ENCODE measurements around the gene CD6.

CD6 gene

DNA sequence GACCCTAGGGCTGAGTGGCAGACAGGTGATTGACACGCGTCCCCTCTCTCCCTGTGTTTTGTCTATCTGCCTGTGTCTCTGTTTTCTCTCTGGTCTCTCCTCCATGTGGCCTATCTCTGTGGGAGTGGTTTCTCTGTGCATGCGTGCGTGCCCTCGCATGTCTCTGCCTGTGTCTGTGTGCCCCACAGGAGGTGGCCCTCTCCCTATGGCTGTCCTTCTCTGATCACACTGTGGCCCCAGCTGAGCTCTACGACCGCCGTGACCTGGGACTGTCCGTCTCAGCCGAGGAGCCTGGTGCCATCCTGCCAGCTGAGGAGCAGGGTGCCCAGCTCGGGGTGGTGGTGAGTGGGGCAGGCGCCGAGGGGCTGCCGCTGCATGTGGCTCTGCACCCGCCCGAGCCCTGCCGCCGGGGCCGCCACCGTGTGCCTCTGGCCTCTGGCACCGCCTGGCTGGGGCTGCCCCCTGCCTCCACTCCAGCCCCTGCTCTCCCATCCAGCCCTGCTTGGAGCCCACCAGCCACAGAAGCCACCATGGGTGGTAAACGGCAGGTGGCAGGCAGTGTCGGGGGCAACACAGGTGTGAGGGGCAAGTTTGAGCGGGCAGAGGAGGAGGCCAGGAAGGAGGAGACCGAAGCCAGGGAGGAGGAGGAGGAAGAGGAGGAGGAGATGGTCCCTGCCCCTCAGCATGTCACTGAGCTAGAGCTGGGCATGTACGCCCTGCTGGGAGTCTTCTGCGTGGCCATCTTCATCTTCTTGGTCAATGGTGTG lies 35.6 kb upstream of the CD6 start:
- DNase-seq (ENCODE audit: low read depth in 2 of 3, low spot score in 1 of 3): no peak

DNA sequence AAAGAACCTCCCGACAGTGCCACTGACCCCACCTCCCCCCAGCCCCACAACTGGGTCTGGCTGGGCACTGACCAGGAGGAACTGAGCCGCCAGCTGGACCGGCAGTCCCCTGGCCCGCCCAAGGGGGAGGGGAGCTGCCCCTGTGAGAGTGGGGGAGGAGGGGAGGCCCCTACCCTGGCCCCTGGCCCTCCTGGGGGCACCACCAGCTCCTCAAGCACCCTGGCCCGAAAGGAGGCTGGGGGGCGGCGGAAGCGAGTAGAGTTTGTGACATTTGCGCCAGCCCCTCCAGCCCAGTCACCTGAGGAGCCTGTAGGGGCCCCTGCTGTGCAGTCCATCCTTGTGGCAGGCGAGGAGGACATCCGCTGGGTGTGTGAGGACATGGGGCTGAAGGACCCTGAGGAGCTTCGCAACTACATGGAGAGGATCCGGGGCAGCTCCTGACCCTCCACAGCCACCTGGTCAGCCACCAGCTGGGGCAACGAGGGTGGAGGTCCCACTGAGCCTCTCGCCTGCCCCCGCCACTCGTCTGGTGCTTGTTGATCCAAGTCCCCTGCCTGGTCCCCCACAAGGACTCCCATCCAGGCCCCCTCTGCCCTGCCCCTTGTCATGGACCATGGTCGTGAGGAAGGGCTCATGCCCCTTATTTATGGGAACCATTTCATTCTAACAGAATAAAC lies 34.9 kb upstream of the CD6 start:
- no peak for DNase-seq (ENCODE audit: low read depth in 2 of 3, low spot score in 1 of 3)

DNA sequence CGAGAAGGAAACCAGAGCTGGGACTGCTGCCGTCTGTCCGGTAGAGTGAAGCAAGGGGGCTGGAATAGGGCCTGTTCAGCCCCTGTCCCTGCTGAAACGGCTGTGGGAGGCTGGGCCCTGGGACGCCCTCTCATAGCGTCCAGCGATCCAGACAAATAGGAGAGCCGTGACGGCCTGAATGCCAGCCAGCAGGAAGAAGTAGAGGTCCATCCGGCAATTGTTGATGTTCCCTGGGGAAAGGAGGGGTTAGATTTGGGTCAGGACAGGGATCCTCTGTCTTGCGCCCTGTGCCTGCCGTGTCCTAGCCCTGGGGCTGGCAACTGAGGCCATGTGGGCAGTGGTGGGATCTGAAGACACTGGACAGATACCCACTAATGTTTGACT lies 34.3 kb upstream of the CD6 start:
- DNase-seq (ENCODE audit: low read depth in 2 of 3, low spot score in 1 of 3): no peak

GRCh38 chr11:60937811-60938210 lies 33.7 kb upstream of the CD6 start:
- no peak for DNase-seq (ENCODE audit: low read depth in 2 of 3, low spot score in 1 of 3)

DNA sequence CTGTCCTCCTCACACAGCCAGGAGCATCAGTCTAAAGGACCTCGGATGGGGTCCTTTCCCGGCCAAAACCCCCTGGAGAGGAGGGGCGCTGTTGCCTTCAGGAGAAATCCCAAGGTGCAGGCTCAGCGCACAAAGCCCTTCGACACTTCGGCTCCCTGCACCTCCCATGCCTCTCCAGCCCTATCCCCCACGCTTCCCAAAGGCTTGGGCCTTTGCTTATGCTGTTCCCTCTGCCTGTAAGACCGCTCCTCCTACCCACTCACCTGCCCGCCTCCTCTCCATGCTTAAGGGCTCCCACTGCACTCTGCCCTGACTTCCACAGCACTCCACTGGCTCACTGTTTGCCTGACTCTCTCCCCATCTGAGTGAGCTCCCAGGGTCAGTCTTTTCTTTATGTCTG lies 33.0 kb upstream of the CD6 start:
- DNase-seq (ENCODE audit: low read depth in 2 of 3, low spot score in 1 of 3): no peak

DNA sequence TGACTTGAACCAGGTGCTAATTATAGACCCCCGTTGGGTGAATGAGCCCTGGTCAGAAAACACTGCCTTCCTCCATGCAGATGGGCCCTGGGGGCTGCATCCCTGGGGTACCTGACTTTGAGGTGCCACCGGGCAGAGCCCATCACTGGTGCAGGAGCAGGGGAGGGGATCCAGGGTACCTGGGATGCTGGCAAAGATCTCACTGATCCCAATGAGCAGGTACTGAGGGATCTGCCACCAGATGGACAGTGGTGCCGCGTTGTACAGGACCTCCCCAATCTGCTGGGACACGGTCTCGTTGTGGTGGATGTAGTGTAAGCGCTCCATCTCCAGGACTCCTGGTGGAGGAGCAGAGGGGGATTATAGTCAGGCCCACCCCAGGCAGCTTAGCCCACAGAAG lies 32.2 kb upstream of the CD6 start:
- DNase-seq (ENCODE audit: low read depth in 2 of 3, low spot score in 1 of 3): no peak

GRCh38 chr11:60939855-60940254 lies 31.6 kb upstream of the CD6 start:
- DNase-seq (ENCODE audit: low read depth in 2 of 3, low spot score in 1 of 3): no peak

GRCh38 chr11:60941371-60942119 lies 29.9 kb upstream of the CD6 start:
- DNase-seq (ENCODE audit: low read depth in 2 of 3, low spot score in 1 of 3): no peak

GRCh38 chr11:60942219-60942618 lies 29.3 kb upstream of the CD6 start:
- DNase-seq (ENCODE audit: low read depth in 2 of 3, low spot score in 1 of 3): no peak

- no peak for DNase-seq (ENCODE audit: low read depth in 2 of 3, low spot score in 1 of 3)
Measured at GRCh38 chr11:60942970-60943565, 28.4 kb upstream of the CD6 start.

- no peak for DNase-seq (ENCODE audit: low read depth in 2 of 3, low spot score in 1 of 3)
Measured at GRCh38 chr11:60944490-60945294, 26.8 kb upstream of the CD6 start.

- DNase-seq (ENCODE audit: low read depth in 2 of 3, low spot score in 1 of 3): no peak
Measured at GRCh38 chr11:60945295-60945667, 26.2 kb upstream of the CD6 start.

DNA sequence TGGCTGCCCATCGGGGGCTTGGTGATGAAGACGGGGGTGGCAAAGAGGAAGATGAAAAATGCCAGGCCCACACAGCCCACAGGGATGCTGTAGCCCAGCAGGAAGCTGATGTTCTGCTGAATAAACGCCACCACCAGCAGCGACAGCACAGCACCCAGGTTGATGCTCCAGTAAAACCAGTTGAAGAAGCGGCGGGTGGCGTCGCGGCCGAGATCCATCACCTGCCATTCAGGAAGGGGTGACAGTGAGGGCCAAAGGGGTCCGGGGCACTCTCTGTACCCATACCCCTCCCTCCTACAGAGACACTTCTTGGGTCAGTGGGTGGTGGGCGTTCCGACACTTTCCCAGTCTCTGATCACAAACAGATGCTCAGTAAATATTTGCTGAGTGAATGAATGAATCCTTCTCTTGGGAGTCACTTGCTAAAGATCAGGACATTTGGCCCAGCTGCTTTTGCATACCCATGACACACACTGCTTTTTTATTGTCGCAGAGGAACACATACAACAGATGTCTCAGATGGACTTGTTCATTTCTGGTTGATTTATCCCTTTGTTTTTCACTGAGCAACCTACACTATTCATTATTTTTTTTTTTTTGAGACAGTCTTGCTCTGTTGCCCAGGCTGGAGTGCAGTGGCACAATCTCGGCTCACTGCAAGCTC lies 24.7 kb upstream of the CD6 start:
- DNase-seq (ENCODE audit: low read depth in 2 of 3, low spot score in 1 of 3): no peak

DNA sequence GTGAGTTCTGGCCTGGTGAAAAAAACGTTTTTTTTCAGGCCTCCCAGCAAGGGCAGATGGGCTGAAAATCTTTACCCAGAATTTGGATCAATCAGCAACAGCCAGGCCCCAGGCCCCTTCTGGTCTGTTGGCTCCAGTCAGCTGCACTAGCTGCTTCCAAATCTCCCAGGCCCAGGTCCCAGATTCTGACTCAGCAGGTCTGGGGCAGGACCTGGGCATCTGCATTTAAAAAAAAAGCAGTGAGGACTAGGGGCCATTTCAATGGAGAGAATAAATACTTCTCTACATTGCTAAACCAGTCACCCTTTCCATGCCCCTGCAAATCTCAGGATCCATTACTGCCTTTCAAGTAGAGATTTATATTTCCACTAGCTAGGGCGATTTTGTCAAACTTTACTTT lies 23.8 kb upstream of the CD6 start:
- DNase-seq (ENCODE audit: low read depth in 2 of 3, low spot score in 1 of 3): no peak

GRCh38 chr11:60948250-60948649 lies 23.2 kb upstream of the CD6 start:
- DNase-seq (ENCODE audit: low read depth in 2 of 3, low spot score in 1 of 3): no peak

DNA sequence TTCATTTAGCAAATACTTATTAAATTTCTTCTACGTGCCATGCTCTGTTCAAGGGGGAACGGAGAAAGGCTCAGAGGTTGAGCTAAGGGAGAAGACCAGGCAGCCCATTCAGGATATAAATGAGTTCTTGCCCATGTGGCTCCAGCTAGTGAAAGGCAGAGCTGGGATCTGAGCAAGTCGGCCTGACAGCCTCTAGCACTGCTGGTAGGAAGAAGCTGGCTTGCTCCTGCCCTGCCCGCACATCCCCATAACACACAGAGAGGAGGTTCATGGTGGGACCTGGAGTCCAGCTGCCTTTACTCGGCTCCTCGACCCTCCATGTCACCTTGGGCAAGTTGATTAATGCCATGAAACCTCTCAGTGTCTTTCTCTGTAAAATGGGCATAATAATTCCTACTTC lies 21.5 kb upstream of the CD6 start:
- DNase-seq (ENCODE audit: low read depth in 2 of 3, low spot score in 1 of 3): no peak

GRCh38 chr11:60950933-60951605 lies 20.4 kb upstream of the CD6 start:
- no peak for DNase-seq (ENCODE audit: low read depth in 2 of 3, low spot score in 1 of 3)

GRCh38 chr11:60951606-60951903 lies 19.9 kb upstream of the CD6 start:
- no peak for DNase-seq (ENCODE audit: low read depth in 2 of 3, low spot score in 1 of 3)

GRCh38 chr11:60951904-60952741 lies 19.4 kb upstream of the CD6 start, which contains the start of gene SLC15A3:
Gene SLC15A3 (minus strand): TSS chr11:60952176. CDS start chr11:60951551, 625 bp downstream.
- DNase-seq (ENCODE audit: low read depth in 2 of 3, low spot score in 1 of 3): no peak
